ENCODE data around the gene LAMTOR2.

The LAMTOR2 gene

GRCh38 chr1:156102633-156103511 is 48.3 kb downstream of the LAMTOR2 start:
- TF ChIP-seq TAF1 (IDR thresholded peaks at IDR 0.05; ENCODE audit: borderline replicate concordance, insufficient read depth, low read length), result no peak
- TF ChIP-seq REST (IDR thresholded peaks at IDR 0.05; ENCODE audit: insufficient read depth in 1 of 2, low read depth in 2 of 2, low read length in 2 of 2), result no peak
- no peak for TF ChIP-seq FOXP2 (optimal IDR thresholded peaks at IDR 0.05; ENCODE audit: borderline replicate concordance, extremely low read depth, extremely low read length, insufficient read depth)

GRCh38 chr1:156103521-156103947 is 49.0 kb downstream of the LAMTOR2 start:
- TF ChIP-seq POLR2AphosphoS5 (IDR thresholded peaks at IDR 0.05; ENCODE audit: low read depth, low read length) (no peak), FOXP2 (optimal IDR thresholded peaks at IDR 0.05; ENCODE audit: borderline replicate concordance, extremely low read depth, extremely low read length, insufficient read depth) (no peak), SIN3A (IDR thresholded peaks at IDR 0.05; ENCODE audit: borderline replicate concordance, insufficient read depth, low read length) (no peak), REST (IDR thresholded peaks at IDR 0.05; ENCODE audit: insufficient read depth in 1 of 2, low read depth in 2 of 2, low read length in 2 of 2) (no peak), TAF1 (IDR thresholded peaks at IDR 0.05; ENCODE audit: borderline replicate concordance, insufficient read depth, low read length) (no peak)

GRCh38 chr1:156104065-156104810 is 49.7 kb downstream of the LAMTOR2 start:
- TF ChIP-seq POLR2AphosphoS5 (IDR thresholded peaks at IDR 0.05; ENCODE audit: low read depth, low read length) (no peak), SIN3A (IDR thresholded peaks at IDR 0.05; ENCODE audit: borderline replicate concordance, insufficient read depth, low read length) (no peak), REST (IDR thresholded peaks at IDR 0.05; ENCODE audit: insufficient read depth in 1 of 2, low read depth in 2 of 2, low read length in 2 of 2) (no peak), FOXP2 (optimal IDR thresholded peaks at IDR 0.05; ENCODE audit: borderline replicate concordance, extremely low read depth, extremely low read length, insufficient read depth) (no peak), TAF1 (IDR thresholded peaks at IDR 0.05; ENCODE audit: borderline replicate concordance, insufficient read depth, low read length) (no peak)

GRCh38 chr1:156104861-156105832 is 50.6 kb downstream of the LAMTOR2 start:
- TF ChIP-seq SIN3A (IDR thresholded peaks at IDR 0.05; ENCODE audit: borderline replicate concordance, insufficient read depth, low read length) (no peak), FOXP2 (optimal IDR thresholded peaks at IDR 0.05; ENCODE audit: borderline replicate concordance, extremely low read depth, extremely low read length, insufficient read depth) (no peak), POLR2AphosphoS5 (IDR thresholded peaks at IDR 0.05; ENCODE audit: low read depth, low read length) (no peak), REST (IDR thresholded peaks at IDR 0.05; ENCODE audit: insufficient read depth in 1 of 2, low read depth in 2 of 2, low read length in 2 of 2) (no peak), TAF1 (IDR thresholded peaks at IDR 0.05; ENCODE audit: borderline replicate concordance, insufficient read depth, low read length) (no peak)

Measured in PFSK-1 (cell line).